Fibroblast of peridontal ligament (primary cell): Measurements from ENCODE around the gene TCP10L.
"Not testable (repeated sequence)": the region's sequence is repeated elsewhere in the genome, so short reads cannot be mapped to it uniquely, and the experiment has no call there.

Experiments
- DNase-seq: peaks from one replicate; pipeline ENCODE4 v3.0.0-alpha.2; 2010; ENCODE audit errors: extremely low read depth

TCP10L gene

GRCh38 chr21:32585970-32586369 is 647 bp upstream of the TCP10L start:
- no peak for DNase-seq

GRCh38 chr21:32584472-32584871 is 851 bp downstream of the TCP10L start:
- no peak for DNase-seq

- DNase-seq, result no peak
These were observed 3.6 kb downstream of the TCP10L start for GRCh38 chr21:32581732-32582131.

- DNase-seq, result no peak
These were observed 4.4 kb downstream of the TCP10L start for GRCh38 chr21:32580949-32581348.

- DNase-seq, result no peak
These were observed 7.1 kb downstream of the TCP10L start for GRCh38 chr21:32578107-32578691.

GRCh38 chr21:32576011-32576410 is 9.3 kb downstream of the TCP10L start:
- DNase-seq, result no peak

- DNase-seq, result no peak
These were observed 10.1 kb downstream of the TCP10L start for GRCh38 chr21:32574946-32575925.

- no peak for DNase-seq
These were observed 12.5 kb downstream of the TCP10L start for GRCh38 chr21:32572574-32573420.

GRCh38 chr21:32570456-32570855 is 14.9 kb downstream of the TCP10L start:
- DNase-seq, result no peak

GRCh38 chr21:32569261-32570230 is 15.8 kb downstream of the TCP10L start:
- peak; percentile 82 for DNase-seq

- DNase-seq, result no peak
These were observed 17.7 kb downstream of the TCP10L start for GRCh38 chr21:32567626-32568025.

GRCh38 chr21:32566741-32567389 is 18.5 kb downstream of the TCP10L start:
- DNase-seq, result no peak

- DNase-seq, result peak; percentile 79
These were observed 19.4 kb downstream of the TCP10L start for GRCh38 chr21:32565856-32566465.

GRCh38 chr21:32562915-32563314 is 22.4 kb downstream of the TCP10L start:
- DNase-seq, result no peak

GRCh38 chr21:32562426-32562825 is 22.9 kb downstream of the TCP10L start:
- DNase-seq, result peak; percentile 96

GRCh38 chr21:32561476-32561875 is 23.8 kb downstream of the TCP10L start:
- not testable (repeated sequence) for DNase-seq

GRCh38 chr21:32560896-32561295 is 24.4 kb downstream of the TCP10L start:
- no peak for DNase-seq

GRCh38 chr21:32559006-32559610 is 26.2 kb downstream of the TCP10L start:
- DNase-seq, result no peak

- DNase-seq, result no peak
These were observed 27.2 kb downstream of the TCP10L start for GRCh38 chr21:32558106-32558505.
